ENCODE data around the gene PIBF1.

DNA sequence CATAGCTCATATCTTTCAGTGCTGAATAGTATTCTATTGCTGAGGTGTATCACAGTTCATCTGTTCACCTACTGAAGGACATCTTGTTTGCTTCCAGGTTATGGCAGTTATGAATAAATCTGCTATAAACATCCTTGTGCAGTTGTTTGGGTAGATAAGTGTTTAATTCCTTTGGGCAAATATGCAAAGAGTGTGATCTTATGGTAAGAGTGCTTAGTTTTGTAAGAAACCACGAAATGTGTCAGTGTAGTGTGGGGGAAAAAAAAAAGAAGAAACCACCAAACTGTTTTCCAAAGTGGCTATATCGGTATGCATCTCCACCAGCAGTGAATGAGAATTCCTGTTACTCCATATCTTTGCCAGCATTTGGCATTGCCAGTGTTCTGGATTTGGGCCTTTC is 93.3 kb downstream of the PIBF1 start:
- TF ChIP-seq, protein P1, sequence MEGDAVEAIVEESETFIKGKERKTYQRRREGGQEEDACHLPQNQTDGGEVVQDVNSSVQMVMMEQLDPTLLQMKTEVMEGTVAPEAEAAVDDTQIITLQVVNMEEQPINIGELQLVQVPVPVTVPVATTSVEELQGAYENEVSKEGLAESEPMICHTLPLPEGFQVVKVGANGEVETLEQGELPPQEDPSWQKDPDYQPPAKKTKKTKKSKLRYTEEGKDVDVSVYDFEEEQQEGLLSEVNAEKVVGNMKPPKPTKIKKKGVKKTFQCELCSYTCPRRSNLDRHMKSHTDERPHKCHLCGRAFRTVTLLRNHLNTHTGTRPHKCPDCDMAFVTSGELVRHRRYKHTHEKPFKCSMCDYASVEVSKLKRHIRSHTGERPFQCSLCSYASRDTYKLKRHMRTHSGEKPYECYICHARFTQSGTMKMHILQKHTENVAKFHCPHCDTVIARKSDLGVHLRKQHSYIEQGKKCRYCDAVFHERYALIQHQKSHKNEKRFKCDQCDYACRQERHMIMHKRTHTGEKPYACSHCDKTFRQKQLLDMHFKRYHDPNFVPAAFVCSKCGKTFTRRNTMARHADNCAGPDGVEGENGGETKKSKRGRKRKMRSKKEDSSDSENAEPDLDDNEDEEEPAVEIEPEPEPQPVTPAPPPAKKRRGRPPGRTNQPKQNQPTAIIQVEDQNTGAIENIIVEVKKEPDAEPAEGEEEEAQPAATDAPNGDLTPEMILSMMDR (IDR thresholded peaks at IDR 0.05; ENCODE audit: borderline replicate concordance, extremely low read depth, low read length, poor library complexity, severe bottlenecking) = no peak
- TF ChIP-seq EZH2 (IDR thresholded peaks at IDR 0.05; ENCODE audit: borderline replicate concordance, low read depth, low read length, severe bottlenecking) = no peak

All from DND-41 (cell line).